NCI-H345 (cell line): ENCODE data around the gene SIPA1L3.

Experiments used
- DNase-seq: peaks from one replicate; lab custom pipeline; 2025; lab: John Stamatoyannopoulos, UW

SIPA1L3 gene

GRCh38 chr19:38072776-38073750 is 166.1 kb downstream of the SIPA1L3 start:
- no peak for DNase-seq

DNA sequence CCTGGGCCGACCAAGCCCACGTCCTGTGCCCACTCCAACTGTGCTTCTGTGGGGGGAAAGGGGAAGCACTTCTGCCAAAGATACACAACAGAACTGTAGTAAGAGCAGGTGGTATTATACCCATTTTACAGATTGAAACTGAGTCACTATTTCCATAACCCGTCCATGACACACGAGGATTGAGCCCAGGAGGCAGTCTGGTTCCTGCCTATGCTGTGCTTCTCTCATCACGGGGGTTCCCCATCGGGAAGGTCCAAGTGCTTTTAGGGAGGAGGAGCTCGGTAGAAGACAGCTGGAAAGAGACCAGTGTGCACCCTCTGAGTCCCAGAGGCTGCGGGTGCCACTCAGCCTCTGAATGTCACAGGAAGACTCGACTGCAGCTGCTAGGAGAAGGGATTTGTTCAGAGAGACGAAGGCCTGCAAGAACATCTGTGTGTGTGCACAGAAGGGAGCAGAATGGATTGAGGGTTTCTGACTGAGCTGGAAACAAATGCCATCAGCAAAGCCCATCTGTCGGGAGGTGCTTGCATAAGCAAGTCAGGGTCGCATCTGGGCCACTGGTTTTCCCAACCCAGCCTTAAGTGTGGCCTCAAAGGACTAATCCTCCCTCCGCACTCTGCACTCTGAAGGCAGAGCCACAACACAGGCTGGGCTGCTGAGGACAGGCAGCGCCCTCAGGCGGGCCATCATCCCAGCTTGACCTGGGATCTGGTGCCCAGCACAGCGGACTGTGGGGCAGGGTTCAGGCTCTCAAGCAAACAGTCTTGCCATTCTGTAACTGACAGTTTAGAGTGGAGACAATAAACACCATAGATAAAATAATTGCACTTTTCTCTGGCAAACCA is 167.1 kb downstream of the SIPA1L3 start:
- DNase-seq, result no peak

DNA sequence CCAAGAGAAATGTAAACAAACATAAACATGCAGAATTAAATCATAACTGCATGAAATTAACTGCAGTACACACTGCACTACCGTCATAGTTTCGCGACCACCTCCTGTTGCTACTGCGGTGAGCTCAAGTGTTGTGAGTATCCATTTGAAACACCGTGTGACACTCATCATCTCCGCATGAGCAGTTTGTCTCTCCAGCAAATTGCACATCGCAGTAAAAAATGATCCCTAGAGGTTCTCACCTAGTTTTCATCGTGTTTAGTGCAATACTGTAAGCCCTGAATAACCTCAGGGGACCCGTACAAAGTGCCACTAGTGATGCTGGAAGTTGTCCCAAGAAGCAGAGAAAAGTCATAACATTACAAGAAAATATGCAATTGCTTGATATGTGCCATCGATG is 169.3 kb downstream of the SIPA1L3 start:
- DNase-seq, result peak; percentile 65

DNA sequence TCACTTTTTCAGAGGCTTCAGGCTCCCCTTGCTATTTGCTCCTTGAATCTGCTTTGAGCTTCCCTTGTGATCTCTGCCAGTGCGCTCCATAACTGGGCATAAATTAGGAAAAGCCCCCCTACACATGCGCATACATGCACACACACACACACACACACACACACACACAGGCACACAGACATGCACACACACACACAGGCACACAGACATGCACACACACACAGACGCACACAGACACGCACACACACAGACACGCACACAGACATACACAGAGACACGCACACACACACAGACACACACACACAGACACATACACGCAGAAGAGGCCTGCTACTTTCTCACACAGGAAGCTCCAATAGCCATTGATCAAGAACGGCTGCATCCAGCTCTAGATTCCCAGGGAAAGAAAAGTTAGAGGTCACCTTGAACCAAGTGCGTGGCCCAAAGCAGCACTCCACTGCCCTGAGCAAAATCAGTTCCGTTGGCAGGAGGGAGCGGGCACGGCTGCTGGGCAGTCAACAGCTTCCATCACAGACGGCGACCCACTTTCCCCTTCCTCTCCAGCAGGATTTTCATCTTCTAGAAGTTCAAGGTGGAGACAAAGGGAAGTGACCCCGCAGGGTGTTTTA is 171.4 kb downstream of the SIPA1L3 start:
- no peak for DNase-seq

DNA sequence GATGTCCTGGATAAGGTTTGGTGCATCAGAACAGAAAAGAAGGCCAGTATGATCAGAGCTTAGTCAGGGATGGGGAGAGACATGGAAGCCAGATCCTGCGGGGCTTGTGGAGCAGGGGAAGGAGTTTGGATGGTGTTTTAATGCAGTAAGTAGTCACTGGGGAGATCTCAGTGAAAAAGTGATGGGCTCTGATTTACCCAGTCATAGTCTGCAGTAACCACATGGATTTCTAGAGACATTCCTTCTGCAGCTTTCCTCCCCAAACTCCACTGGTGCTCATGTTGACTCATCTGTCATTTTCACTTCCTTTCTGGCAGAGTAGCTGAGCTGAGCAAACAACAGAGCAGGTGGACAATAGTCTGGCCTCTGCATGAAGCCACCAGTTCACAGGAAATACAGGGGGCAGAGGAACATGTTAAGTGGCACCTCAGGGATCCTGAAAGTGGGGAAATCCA is 172.9 kb downstream of the SIPA1L3 start:
- DNase-seq, result peak; percentile 92

- DNase-seq, result no peak
These were observed 174.7 kb downstream of the SIPA1L3 start for GRCh38 chr19:38081547-38082255.

- no peak for DNase-seq
These were observed 175.5 kb downstream of the SIPA1L3 start for GRCh38 chr19:38082256-38083118.

GRCh38 chr19:38084196-38084595 is 177.2 kb downstream of the SIPA1L3 start:
- DNase-seq, result no peak

GRCh38 chr19:38089440-38089839 is 182.4 kb downstream of the SIPA1L3 start:
- no peak for DNase-seq

- DNase-seq, result no peak
These were observed 186.1 kb downstream of the SIPA1L3 start for GRCh38 chr19:38093154-38093553.

GRCh38 chr19:38093587-38093986 is 186.6 kb downstream of the SIPA1L3 start:
- DNase-seq, result no peak

GRCh38 chr19:38095411-38096308 is 188.7 kb downstream of the SIPA1L3 start:
- peak; percentile 79 for DNase-seq

GRCh38 chr19:38099966-38100365 is 193.0 kb downstream of the SIPA1L3 start:
- DNase-seq, result no peak

DNA sequence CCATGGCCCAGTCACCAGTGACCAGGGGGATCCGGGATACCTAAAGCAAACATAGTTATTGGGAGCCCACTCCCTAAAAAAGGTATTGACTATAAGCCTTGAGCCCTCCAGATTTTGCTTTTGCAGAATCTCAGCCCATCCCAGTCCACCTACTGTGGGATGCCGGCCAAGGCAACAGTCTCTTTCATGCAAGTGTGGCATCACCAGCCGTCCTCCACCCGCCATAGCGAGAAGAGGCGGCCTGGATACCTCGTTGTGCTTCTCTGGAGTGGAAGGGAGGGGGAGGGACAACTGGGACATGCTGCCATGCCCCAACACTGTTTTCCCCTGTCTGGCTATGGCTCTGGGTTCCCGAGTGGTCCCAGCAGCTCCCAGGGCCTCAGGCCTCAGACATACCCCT is 193.6 kb downstream of the SIPA1L3 start:
- no peak for DNase-seq

DNA sequence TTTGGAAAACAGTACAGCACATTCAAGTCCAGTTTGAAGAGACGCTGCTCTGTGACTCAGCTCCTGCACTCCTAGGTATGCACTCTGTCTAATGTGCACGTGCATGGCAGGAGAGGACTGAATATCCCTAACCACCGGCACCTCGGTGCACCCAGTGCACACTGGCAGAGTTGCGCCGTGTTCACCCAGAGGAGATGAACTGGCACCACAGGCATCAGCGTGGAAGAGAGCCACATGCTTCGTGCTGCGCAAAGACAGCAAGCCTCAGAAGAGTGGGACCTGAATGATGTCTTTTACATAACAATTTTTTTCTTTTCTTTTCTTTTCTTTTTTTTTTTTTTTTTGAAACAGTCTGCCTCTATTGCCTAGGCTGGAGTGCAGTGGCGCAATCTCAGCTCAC is 194.7 kb downstream of the SIPA1L3 start:
- DNase-seq, result no peak

DNA sequence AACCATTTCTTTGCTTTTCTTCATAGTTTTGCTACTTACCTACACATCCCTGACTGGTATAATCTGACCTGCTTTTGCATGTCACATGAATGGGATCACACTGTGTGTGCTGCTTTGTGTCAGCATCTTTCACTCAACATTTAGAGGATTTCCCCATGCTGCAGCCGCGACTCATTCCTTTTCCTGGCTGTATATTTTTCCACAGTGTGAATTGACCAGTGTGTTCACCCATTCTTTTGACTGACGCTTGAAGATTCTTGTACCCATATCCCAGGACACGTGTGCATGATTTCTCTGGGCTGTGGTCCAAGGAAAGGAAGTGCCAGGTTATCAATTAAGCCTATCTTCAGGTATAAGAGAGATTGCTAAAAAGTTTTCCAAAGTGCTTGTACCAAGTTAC is 198.6 kb downstream of the SIPA1L3 start:
- no peak for DNase-seq

GRCh38 chr19:38107129-38107528 is 200.1 kb downstream of the SIPA1L3 start:
- DNase-seq, result no peak

DNA sequence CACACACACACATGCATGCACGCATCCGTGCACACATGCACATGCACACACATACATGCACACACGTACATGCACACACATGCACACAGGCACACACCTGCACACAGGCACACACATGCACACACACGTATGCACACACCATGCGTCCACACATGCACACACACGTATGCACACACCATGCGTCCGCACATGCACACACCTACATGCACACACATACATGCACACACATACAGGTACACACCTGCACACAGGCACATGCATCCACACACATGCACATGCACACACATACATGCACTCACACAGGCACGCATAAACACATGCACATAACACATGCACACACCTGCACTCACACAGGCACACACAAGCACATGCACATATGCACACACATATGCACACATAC is 204.9 kb downstream of the SIPA1L3 start:
- no peak for DNase-seq

DNA sequence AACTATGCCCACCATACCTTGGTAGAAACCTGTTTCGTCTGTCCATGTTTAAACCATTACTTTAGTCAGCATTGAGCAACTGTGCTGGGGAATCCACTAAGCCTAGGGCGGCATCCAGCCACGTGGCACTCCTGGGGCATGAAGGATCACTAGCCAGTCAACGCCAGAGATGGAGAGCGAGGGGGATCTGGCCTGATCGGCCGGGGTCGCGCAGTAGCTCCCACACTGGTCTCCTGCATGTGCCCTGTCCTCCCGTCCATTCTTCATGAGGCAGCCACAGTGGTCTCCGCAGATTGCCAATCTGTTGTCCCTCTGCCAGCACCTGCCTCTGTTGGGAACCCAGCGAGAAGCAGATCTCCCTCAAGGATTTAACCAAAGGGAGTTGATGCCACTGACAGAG is 207.6 kb downstream of the SIPA1L3 start:
- no peak for DNase-seq
